ENCODE data around the gene SACM1L. TPM values are rescaled to one million over a fixed set of nuclear protein-coding genes. Genes with fewer than 3 reads are reported as not detected.
A peak's percentile ranks its signal among the peaks of the same experiment; 100 is the strongest.
"Not testable (repeated sequence)": the region's sequence is repeated elsewhere in the genome, so short reads cannot be mapped to it uniquely, and the experiment has no call there.

Gene SACM1L
- total RNA-seq, 2 experiments from 2014 or later: 44.9 to 51.0 TPM

DNA sequence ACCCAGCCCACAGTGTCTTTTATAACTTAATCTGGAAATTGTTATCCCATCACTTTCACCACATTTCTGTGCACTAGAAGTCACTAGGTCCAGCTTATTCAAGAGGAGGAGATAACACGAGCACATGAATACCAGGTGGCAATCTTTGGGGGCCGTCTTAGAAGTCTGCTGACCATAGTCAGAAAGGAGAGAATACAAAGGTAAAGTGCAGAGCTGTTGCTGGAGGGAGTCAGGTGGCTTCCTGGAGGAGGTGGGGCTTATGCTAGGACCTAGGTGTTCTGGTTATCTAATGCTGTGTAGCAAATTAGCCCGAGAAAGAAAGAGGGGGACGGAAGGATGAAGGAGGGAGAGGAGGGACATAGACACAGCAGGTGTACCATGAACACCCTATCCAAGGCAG, 60.7 kb downstream of the SACM1L start:
- Mint-ChIP-seq H3K27me3 (ENCODE audit: low read depth) (no peaks in the 10 kb centered on the region), H3K9me3 (no peaks in the 10 kb centered on the region), H3K27ac (no peak overlapping the region), H3K36me3 (ENCODE audit: low read depth) (peaks cover 7% of the 10 kb centered on the region), H3K4me1 (ENCODE audit: low read depth) (no peaks in the 10 kb centered on the region), H3K4me3 (no peak overlapping the region)
- CTCF ChIA-PET: interaction anchor here (1.5 kb wide), 1 partner anchor 12 kb away, joined by 4 read pairs; no protein-coding TSS in a partner anchor
- no peak for DNase-seq
- intact Hi-C loops (cut with micrococcal nuclease): no loop called here

DNA sequence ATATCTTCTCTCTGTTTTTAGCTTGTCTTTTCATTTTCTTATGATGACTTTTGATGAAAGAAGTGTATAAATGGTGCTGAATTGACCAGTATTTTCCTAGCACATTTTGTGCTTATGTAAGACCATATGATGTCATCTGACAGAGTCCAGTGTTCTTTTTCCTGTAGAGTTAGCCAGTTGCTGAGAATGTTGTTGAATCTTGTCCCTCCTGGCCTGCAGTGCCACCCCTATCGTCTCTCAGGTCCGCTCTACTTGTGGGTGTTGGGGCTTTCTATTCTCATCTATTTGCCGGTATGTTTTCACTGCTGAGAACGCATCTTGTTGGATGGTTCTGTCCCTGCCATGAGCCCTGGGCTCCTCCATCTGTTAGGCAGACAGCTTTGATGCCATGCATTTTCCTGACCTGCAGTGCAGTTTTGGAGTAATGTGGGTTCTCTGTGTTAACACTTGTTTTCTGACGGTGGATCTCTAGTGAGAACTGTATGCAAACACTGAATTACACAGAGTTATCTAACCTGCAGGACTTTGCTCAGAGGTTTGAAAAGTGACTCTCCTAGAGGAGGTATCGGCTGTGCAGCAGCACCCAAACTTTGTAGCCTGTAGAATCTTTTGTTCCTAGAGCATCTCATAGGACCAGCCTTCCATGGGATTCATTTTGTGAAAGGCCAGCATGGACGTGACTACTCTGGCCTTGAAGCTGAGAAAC, 62.5 kb downstream of the SACM1L start:
- Mint-ChIP-seq H3K27ac (no peak overlapping the region), H3K36me3 (ENCODE audit: low read depth) (peaks cover 5% of the 10 kb centered on the region), H3K4me1 (ENCODE audit: low read depth) (no peaks in the 10 kb centered on the region), H3K9me3 (no peaks in the 10 kb centered on the region), H3K4me3 (no peak overlapping the region), H3K27me3 (ENCODE audit: low read depth) (no peaks in the 10 kb centered on the region)
- DNase-seq: no peak
- CTCF ChIA-PET: interaction anchor here (0.6 kb wide), 1 partner anchor 99 kb away, joined by 3 read pairs; no protein-coding TSS in a partner anchor
- intact Hi-C loops (cut with micrococcal nuclease): no loop called here

DNA sequence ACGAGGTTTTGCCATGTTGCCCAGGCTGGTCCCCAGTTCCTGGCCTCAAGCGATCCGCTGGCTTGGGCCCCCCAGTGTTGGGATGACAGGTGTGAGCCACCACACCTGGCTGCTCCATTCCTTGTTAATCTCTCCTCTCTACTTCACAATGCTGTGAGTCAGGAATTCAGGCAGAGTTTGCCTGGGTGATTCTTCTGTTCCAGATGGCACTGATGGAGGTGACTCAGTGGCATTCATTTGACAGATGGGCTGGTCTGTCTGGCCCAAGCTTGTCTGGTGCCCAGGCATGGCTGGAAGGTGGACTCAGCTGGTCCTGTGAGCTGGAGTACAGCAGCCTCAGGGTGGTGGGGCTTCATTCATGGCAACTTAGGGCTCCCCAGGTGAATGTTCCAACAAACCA, 63.9 kb downstream of the SACM1L start:
- H3K9me3 Mint-ChIP-seq: no peaks in the 10 kb centered on the region
- no peak for DNase-seq
- no peaks in the 10 kb centered on the region for H3K4me1 Mint-ChIP-seq (ENCODE audit: low read depth)
- H3K36me3 Mint-ChIP-seq (ENCODE audit: low read depth): no peaks in the 10 kb centered on the region
- CTCF ChIA-PET: no interaction called here
- no peaks in the 10 kb centered on the region for H3K27me3 Mint-ChIP-seq (ENCODE audit: low read depth)
- no peak overlapping the region for H3K4me3 Mint-ChIP-seq
- intact Hi-C loops (cut with micrococcal nuclease): no loop called here
- H3K27ac Mint-ChIP-seq: no peak overlapping the region

DNA sequence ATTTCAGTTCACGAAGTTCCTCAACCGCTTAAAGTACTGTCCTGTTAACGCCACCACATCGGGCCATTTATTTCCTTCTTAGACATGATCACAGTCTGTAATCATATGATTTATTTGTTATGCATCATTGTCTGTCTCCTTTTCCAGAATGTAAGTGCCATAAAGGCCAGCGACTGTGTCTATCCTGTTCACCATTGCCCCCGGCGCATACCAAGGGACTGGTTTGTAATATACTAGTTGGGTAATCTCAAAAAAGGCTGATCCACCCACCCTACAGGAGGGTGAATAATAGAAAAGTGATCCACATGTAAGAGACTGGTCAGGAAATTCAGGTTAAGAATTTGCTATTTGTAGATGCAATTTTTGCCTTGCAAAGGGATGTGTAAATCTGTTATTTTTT, 65.3 kb downstream of the SACM1L start:
- Mint-ChIP-seq H3K4me1 (ENCODE audit: low read depth) (no peaks in the 10 kb centered on the region), H3K36me3 (ENCODE audit: low read depth) (no peaks in the 10 kb centered on the region), H3K27ac (no peak overlapping the region), H3K9me3 (no peaks in the 10 kb centered on the region), H3K27me3 (ENCODE audit: low read depth) (peaks cover 1% of the 10 kb centered on the region), H3K4me3 (no peak overlapping the region)
- DNase-seq: no peak
- intact Hi-C loops (cut with micrococcal nuclease): no loop called here
- CTCF ChIA-PET: no interaction called here

DNA sequence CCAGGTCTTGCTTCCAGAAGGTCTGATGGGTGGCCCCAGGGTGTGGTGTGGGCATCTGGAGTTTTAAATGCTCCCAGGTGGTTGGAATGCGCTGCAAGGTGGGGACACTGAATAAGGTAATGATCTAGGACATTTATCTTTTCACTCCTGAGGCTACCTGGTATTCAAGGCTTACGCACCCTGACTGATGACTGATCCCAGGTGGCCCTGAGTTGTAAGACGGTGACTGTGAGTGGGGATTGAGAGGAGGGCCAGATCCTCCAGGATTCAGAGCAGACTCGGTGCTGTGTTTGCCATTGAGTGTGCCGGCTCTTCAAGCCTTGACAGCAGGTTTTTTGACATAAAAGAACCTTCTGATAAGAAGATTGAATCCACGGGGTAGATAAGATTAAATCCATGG, 66.9 kb downstream of the SACM1L start:
- DNase-seq: no peak
- H3K4me1 Mint-ChIP-seq (ENCODE audit: low read depth): no peaks in the 10 kb centered on the region
- H3K27ac Mint-ChIP-seq: no peak overlapping the region
- H3K36me3 Mint-ChIP-seq (ENCODE audit: low read depth): no peaks in the 10 kb centered on the region
- CTCF ChIA-PET: no interaction called here
- intact Hi-C loops (cut with micrococcal nuclease): no loop called here
- H3K27me3 Mint-ChIP-seq (ENCODE audit: low read depth): peaks cover 2% of the 10 kb centered on the region
- no peaks in the 10 kb centered on the region for H3K9me3 Mint-ChIP-seq
- H3K4me3 Mint-ChIP-seq: no peak overlapping the region

DNA sequence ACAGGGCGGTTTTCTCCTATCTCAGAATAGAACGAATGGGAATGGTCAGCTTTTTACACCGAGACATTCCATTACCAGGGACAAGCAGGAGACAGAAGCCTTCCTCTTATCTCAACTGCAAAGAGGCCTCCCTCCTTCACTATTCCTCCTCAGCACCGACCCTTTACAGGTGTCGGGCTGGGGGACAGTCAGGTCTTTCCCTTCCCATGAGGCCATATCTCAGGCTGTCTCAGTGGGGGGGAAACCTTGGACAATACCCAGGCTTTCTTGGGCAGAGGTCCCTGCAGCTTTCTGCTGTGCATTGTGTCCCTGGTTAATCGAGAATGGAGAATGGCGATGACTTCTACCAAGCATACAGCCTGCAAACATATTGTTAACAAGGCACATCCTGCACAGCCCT, 67.9 kb downstream of the SACM1L start:
- not testable (repeated sequence) for H3K27ac Mint-ChIP-seq

DNA sequence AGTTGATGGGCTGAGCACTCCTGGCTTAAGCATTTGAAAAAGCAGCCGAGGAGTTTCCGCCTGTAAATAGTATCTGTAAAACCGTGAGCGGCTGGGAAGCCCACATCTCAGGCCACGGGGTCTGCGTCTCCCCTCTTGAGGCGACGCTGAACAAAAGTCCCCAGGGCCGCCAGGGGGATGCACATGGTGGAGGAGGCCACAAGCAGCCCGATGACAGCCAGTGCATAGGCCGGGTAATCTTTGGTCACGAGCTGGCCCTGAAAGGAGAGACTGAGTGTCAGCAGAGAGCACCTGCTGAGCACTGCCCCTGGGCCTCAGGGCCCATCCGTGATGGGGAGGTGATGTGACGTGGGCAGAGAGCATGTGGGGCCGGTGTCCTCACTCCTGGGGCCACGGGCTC, 69.7 kb downstream of the SACM1L start:
- intact Hi-C loops (cut with micrococcal nuclease): no loop called here
- H3K27me3 Mint-ChIP-seq (ENCODE audit: low read depth): peaks cover 2% of the 10 kb centered on the region
- no peaks in the 10 kb centered on the region for H3K4me1 Mint-ChIP-seq (ENCODE audit: low read depth)
- H3K36me3 Mint-ChIP-seq (ENCODE audit: low read depth): no peaks in the 10 kb centered on the region
- no peak for DNase-seq
- H3K9me3 Mint-ChIP-seq: no peaks in the 10 kb centered on the region
- no peak overlapping the region for H3K27ac Mint-ChIP-seq
- CTCF ChIA-PET: interaction anchor here (1.0 to 1.2 kb wide), 4 partner anchors 76 to 320 kb away, joined by 3 to 7 read pairs (median 4); no protein-coding TSS in a partner anchor
- no peak overlapping the region for H3K4me3 Mint-ChIP-seq

More for the DNA sequence above, 67.9 kb downstream of the SACM1L start:
- H3K27me3 Mint-ChIP-seq (ENCODE audit: low read depth); H3K4me3 Mint-ChIP-seq; CTCF ChIA-PET; H3K9me3 Mint-ChIP-seq; intact Hi-C loops (cut with micrococcal nuclease); H3K4me1 Mint-ChIP-seq (ENCODE audit: low read depth); DNase-seq; H3K36me3 Mint-ChIP-seq (ENCODE audit: low read depth): not testable (repeated sequence)

DNA sequence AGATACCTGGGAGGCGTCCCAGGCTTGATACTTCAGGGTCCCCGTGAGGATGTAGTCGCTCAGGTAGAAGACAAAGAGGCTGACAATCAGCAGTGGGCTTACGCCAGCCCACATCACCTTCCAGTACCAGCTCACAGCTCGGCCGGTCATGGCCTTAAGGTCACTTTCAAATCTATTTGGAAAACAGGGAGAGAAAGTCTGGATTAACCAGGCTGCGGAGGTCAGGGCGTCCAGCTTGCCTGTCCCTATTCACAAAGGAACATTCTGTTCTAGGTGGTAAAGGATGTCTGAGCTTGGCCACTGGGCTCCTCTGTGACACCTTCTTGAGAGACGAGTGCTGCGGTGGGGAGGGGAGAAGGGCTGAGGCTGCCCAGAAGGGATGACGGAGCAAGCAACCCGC, 70.7 kb downstream of the SACM1L start:
- H3K27ac Mint-ChIP-seq: no peak overlapping the region
- H3K9me3 Mint-ChIP-seq: no peaks in the 10 kb centered on the region
- H3K27me3 Mint-ChIP-seq (ENCODE audit: low read depth): peaks cover 2% of the 10 kb centered on the region
- DNase-seq: no peak
- no peak overlapping the region for H3K4me3 Mint-ChIP-seq
- CTCF ChIA-PET: interaction anchor here (0.7 to 3.8 kb wide), 9 partner anchors 10 to 566 kb away, joined by 3 to 46 read pairs (median 3); no protein-coding TSS in a partner anchor
- intact Hi-C loops (cut with micrococcal nuclease): no loop called here
- no peaks in the 10 kb centered on the region for H3K4me1 Mint-ChIP-seq (ENCODE audit: low read depth)
- no peaks in the 10 kb centered on the region for H3K36me3 Mint-ChIP-seq (ENCODE audit: low read depth)

DNA sequence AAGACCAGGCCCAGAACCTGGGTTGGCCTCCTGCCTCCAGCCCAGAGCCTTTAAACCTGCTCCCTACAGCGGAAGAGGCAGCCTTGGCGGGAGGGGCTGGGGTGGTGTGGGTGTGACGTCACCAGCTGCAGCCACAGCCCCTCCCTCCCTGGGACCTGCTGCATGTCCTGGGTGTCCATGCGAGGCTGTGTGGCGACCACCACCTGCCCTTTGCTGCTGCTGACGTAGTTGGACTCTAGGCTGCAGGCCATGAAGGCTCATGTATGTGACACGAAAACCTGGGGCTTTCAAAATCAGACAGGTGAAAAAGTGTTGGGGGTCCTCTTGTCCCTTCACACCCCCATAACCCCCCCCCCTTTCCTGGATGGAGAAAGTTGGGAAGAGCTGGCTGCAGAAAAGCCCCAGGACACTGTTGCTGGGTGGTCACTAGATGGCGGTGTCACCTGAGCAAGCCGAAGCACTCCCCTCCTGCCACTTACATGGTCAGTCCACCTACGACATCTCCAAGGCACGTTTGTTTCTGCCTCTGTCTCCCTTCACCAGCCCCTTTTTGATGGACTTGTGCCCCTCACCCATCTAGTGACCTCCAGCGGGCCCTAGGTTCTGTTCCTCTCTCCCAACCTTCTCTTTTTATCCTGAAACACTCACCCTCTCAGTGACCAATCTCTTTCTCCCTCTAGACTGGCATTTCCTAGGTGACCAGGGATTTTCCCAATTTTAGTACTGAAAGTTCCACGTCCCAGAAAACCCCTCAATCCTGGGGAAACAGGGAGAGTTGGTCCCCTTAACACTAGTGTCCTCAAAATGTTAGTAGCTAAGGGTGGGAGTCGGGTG, 71.9 kb downstream of the SACM1L start:
- intact Hi-C loops (cut with micrococcal nuclease): loop anchor here (1.0 kb wide), 3 partner anchors 71 to 317 kb away; no protein-coding TSS in a partner anchor
- no peaks in the 10 kb centered on the region for H3K4me1 Mint-ChIP-seq (ENCODE audit: low read depth)
- CTCF ChIA-PET: interaction anchor here (0.6 to 3.8 kb wide), 7 partner anchors 12 to 317 kb away, joined by 3 to 46 read pairs (median 4); no protein-coding TSS in a partner anchor
- H3K9me3 Mint-ChIP-seq: no peaks in the 10 kb centered on the region
- peak; percentile 57 for DNase-seq
- H3K27ac Mint-ChIP-seq: no peak overlapping the region
- H3K36me3 Mint-ChIP-seq (ENCODE audit: low read depth): no peaks in the 10 kb centered on the region
- H3K4me3 Mint-ChIP-seq: no peak overlapping the region
- H3K27me3 Mint-ChIP-seq (ENCODE audit: low read depth): peaks cover 2% of the 10 kb centered on the region

DNA sequence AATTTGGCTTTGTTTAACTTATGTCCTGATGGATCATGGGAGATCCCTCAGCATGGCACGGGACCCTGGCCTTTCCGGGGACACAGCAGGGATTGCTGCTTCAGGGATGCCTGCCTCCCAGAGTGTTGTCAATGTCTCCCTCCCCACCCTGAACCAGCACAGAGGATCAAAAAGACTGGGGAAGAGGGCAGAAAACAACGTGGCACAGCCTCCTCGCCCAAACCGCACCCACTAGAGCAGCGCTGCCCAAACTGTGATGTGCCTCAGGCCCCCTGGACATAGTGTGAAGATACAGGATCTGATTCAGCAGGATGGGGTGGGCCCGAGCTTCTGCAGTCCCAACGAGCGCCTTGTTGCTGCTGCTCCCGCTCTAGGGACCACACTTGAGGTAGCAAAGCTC, 72.6 kb downstream of the SACM1L start:
- Mint-ChIP-seq H3K27ac (no peak overlapping the region), H3K4me1 (ENCODE audit: low read depth) (no peaks in the 10 kb centered on the region), H3K9me3 (no peaks in the 10 kb centered on the region), H3K36me3 (ENCODE audit: low read depth) (no peaks in the 10 kb centered on the region), H3K27me3 (ENCODE audit: low read depth) (peaks cover 2% of the 10 kb centered on the region), H3K4me3 (no peak overlapping the region)
- CTCF ChIA-PET: interaction anchor here (0.6 to 3.8 kb wide), 7 partner anchors 12 to 317 kb away, joined by 3 to 46 read pairs (median 4); no protein-coding TSS in a partner anchor
- no peak for DNase-seq
- intact Hi-C loops (cut with micrococcal nuclease): loop anchor here (1.0 kb wide), 3 partner anchors 70 to 316 kb away; no protein-coding TSS in a partner anchor

DNA sequence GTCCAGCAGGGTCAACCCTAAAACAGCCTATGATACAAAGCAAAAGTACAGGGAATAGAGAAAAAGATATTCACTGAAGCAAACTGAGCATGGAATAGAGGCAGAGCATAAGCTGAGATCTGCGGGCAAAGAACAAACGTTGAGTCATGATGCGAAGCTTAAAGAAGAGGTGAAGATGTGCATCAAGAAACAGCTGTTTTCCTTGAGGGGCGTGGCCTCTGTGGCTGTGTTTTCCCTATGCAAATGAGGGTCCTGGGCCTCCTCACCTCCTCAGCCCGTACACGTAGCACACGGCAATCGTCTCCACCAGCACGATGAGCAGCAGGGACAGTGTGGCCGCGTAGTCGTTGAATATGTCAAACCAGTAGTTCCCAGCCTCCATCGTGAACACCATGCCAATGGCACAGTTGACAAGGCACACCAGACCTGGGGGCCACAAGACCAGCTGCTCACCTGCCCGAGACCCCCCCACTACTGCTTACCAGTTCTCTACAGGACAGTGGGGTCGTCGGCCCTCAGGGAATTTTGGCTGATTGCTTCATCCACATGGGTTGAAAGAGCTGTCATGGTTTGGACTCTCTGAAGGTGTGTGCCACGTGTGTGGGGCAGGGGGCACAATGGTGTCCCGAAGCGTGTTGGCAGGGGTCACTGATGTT, 73.6 kb downstream of the SACM1L start:
- DNase-seq: no peak
- H3K9me3 Mint-ChIP-seq: no peaks in the 10 kb centered on the region
- H3K4me3 Mint-ChIP-seq: no peak overlapping the region
- no peak overlapping the region for H3K27ac Mint-ChIP-seq
- CTCF ChIA-PET: interaction anchor here (0.7 to 3.8 kb wide), 6 partner anchors 13 to 320 kb away, joined by 3 to 46 read pairs (median 4); no protein-coding TSS in a partner anchor
- intact Hi-C loops (cut with micrococcal nuclease): no loop called here
- no peaks in the 10 kb centered on the region for H3K36me3 Mint-ChIP-seq (ENCODE audit: low read depth)
- peaks cover 2% of the 10 kb centered on the region for H3K27me3 Mint-ChIP-seq (ENCODE audit: low read depth)
- no peaks in the 10 kb centered on the region for H3K4me1 Mint-ChIP-seq (ENCODE audit: low read depth)

DNA sequence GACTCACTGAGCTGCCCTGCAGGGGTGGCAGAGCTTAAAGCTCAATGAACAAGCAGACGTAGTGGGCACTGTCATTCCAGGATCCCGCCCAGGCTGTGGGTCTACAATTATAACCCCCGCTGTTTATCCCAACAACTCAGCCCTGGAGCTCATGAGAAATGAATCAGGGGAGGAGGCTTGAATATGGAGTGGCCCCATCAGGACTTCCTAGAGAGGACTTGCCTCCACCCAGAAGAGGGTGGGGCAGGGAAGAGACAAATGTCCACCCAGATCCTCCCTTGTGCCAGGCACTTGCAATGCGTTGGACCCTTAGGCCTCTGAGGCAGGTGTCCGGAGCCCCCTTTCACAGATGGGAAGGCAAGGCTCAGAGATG, 74.1 kb downstream of the SACM1L start:
- Mint-ChIP-seq H3K27me3 (ENCODE audit: low read depth) (peaks cover 2% of the 10 kb centered on the region), H3K27ac (no peak overlapping the region), H3K4me1 (ENCODE audit: low read depth) (no peaks in the 10 kb centered on the region), H3K36me3 (ENCODE audit: low read depth) (no peaks in the 10 kb centered on the region), H3K9me3 (no peaks in the 10 kb centered on the region), H3K4me3 (no peak overlapping the region)
- intact Hi-C loops (cut with micrococcal nuclease): no loop called here
- DNase-seq: no peak
- CTCF ChIA-PET: interaction anchor here (0.7 to 3.8 kb wide), 4 partner anchors 18 to 319 kb away, joined by 3 to 46 read pairs (median 12); no protein-coding TSS in a partner anchor
